Coronary artery (tissue), 2 donors: ENCODE results near the gene MOK.

Experiments used
- DNase-seq: peaks from one replicate; pipeline ENCODE4 v3.0.0-alpha.2; 2017; ENCODE audit warnings: low spot score
- H3K27ac ChIP-seq, 2 donors: fragments of 200-600 bp; sonication (generic); one replicate each; pipeline ENCODE4 v1.5.1; 2016 to 2019
- H3K4me3 ChIP-seq: fragments of 200-600 bp; sonication (generic); 2 replicates; pipeline ENCODE4 v1.5.1; 2016; ENCODE audit warnings: mild to moderate bottlenecking, moderate library complexity
- TF ChIP-seq, protein P1 (sequence below): fragments of 200-600 bp; sonication (generic); IDR thresholded peaks from one replicate; pipeline ENCODE4 v1.5.1; 2019; ENCODE audit warnings: antibody characterized with exemption

The MOK gene

GRCh38 chr14:102275866-102276265 is 29.1 kb downstream of the MOK start:
- DNase-seq, result no peak
- Histone ChIP-seq H3K27ac (no peak overlapping the region), H3K4me3 (no peak overlapping the region)
- TF ChIP-seq, protein P1, sequence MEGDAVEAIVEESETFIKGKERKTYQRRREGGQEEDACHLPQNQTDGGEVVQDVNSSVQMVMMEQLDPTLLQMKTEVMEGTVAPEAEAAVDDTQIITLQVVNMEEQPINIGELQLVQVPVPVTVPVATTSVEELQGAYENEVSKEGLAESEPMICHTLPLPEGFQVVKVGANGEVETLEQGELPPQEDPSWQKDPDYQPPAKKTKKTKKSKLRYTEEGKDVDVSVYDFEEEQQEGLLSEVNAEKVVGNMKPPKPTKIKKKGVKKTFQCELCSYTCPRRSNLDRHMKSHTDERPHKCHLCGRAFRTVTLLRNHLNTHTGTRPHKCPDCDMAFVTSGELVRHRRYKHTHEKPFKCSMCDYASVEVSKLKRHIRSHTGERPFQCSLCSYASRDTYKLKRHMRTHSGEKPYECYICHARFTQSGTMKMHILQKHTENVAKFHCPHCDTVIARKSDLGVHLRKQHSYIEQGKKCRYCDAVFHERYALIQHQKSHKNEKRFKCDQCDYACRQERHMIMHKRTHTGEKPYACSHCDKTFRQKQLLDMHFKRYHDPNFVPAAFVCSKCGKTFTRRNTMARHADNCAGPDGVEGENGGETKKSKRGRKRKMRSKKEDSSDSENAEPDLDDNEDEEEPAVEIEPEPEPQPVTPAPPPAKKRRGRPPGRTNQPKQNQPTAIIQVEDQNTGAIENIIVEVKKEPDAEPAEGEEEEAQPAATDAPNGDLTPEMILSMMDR, result no peak

- TF ChIP-seq, protein P1, result no peak
- Histone ChIP-seq H3K27ac (no peak overlapping the region), H3K4me3 (no peak overlapping the region)
- DNase-seq, result no peak
These were observed 32.6 kb downstream of the MOK start for GRCh38 chr14:102272392-102272791.

- TF ChIP-seq, protein P1, result no peak
- peak overlapping the region; percentile 32 to 88 for H3K27ac ChIP-seq
- peak overlapping the region; percentile 24 for H3K4me3 ChIP-seq
- DNase-seq, result no peak
These were observed 40.2 kb downstream of the MOK start for GRCh38 chr14:102264775-102265174.

- TF ChIP-seq, protein P1, result no peak
- peak overlapping the region; percentile 24 for H3K4me3 ChIP-seq
- H3K27ac ChIP-seq, result peak overlapping the region; percentile 32 to 88
These were observed 40.6 kb downstream of the MOK start for GRCh38 chr14:102264355-102264754.

GRCh38 chr14:102262929-102263462 is 42.0 kb downstream of the MOK start:
- Histone ChIP-seq H3K4me3 (no peak overlapping the region), H3K27ac (no peak overlapping the region)
- no peak for DNase-seq
- TF ChIP-seq, protein P1, result no peak

More at GRCh38 chr14:102264355-102264754, 40.6 kb downstream of the MOK start:
- no peak for DNase-seq

- Histone ChIP-seq H3K4me3 (no peak overlapping the region), H3K27ac (no peak overlapping the region)
- TF ChIP-seq, protein P1, result no peak
- no peak for DNase-seq
These were observed 46.8 kb downstream of the MOK start for GRCh38 chr14:102258136-102258535.

- peak overlapping the region in 1 of 2 donors; percentile 40 for H3K27ac ChIP-seq
- TF ChIP-seq, protein P1, result no peak
- DNase-seq, result no peak
- H3K4me3 ChIP-seq, result no peak overlapping the region
These were observed 48.2 kb downstream of the MOK start for GRCh38 chr14:102256716-102257115.
